ENCODE data around the gene COL26A1.

GRCh38 chr7:101604331-101604933 lies 241.8 kb downstream of the COL26A1 start:
- TF ChIP-seq CTCF (IDR thresholded peaks at IDR 0.05) = no peak
- TF ChIP-seq POLR2A (IDR thresholded peaks at IDR 0.05) = no peak

Data from lower leg skin (tissue), 3 donors.